Tongue (tissue), 2 donors: Measurements from ENCODE around the gene NDUFB8. TPM values are rescaled to one million over a fixed set of nuclear protein-coding genes. Genes with fewer than 3 reads are reported as not detected.

Source experiments
- DNase-seq: peaks from one replicate; pipeline ENCODE4 v3.0.0-alpha.2; 2015
- total RNA-seq: library from RNA; depleted of rRNA; stranded (reverse); fragments of >200 nt; gene quantifications from one replicate; pipeline ENCODE4 v1.2.3, GENCODE V29; 2014

Gene NDUFB8
- total RNA-seq, 1 donor from 2014 or later: 80.8 TPM

- peak; percentile 98 for DNase-seq
These were observed 6.2 kb upstream of the NDUFB8 start, which contains the start of gene HIF1AN for GRCh38 chr10:100535715-100536353. HIF1AN (plus strand) TSS chr10:100535943; CDS start chr10:100535959, 16 bp downstream.

DNA sequence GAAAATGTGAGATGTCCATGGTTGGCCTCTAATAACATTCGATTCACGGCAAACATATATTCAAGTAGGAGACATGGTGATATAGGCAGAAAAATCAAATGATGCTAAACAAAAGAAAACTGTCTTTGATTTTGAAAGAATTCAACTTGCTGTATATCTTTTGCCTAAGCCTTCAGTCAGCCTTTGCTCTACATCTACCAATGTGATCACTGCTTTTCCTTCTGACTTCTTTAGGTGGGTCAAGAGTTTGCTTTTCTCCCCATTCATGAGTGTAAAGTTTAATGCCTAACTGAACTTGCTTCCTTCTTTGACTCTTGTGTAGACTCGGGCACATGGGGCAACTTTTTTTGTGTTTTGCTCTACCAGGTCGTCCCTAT, 5.7 kb upstream of the NDUFB8 start:
- DNase-seq: no peak

GRCh38 chr10:100534726-100535125, 5.1 kb upstream of the NDUFB8 start:
- no peak for DNase-seq

DNA sequence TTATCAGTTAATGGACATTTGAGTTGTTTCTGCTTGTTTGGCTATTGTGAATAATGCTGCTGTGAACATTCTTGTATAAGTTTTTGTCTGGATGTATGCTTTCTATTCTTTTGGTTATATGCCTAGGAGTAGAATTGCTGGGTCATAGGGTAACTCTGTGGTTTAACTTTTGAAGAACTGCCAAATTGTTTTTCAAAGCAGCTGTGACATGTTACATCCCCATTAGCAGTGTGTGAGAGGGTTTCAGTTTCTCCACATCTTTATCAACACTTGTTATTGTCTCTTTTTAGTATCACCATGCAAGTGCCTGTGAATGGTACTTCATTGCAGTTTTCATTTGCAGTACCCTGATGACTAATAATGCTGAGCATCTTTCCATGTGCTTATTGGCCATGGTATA, 2.1 kb upstream of the NDUFB8 start:
- DNase-seq: no peak

- peak; percentile 59 for DNase-seq
These were observed 673 bp downstream of the NDUFB8 start for GRCh38 chr10:100528921-100529474.

DNA sequence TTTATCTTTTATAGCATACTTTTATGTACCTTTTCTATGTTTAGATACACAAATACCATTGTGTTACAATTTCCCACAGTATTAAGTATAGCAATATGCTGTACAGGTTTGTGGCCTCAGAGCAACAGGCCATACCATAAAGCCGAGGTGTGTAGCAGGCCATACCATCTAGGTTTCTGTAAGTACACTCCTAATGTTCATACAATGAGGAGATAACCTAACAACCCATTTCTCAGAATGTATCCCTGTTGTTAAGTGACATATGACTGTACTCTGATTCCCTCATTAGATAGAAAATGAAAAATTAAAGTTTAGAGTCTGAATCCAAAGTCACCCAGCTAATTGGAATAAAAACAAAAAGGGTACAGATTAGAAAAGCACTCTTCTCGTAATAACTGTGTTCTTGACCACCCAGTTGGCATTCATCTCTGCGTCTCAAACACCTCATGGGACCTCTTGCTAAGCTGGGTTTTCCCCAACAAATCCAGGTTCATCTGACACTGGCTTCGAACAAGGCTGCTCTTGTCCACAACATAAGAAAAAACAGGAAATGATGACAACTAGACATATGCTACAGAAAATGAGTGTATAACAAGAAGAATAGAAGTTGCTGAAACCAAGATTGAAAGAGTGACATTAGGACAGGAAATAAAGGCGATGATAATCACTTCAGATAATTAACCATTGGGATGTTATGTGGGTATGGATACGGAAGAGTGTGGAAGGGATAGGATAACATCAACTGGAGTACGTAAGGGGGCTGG, 1.4 kb downstream of the NDUFB8 start:
- no peak for DNase-seq

DNA sequence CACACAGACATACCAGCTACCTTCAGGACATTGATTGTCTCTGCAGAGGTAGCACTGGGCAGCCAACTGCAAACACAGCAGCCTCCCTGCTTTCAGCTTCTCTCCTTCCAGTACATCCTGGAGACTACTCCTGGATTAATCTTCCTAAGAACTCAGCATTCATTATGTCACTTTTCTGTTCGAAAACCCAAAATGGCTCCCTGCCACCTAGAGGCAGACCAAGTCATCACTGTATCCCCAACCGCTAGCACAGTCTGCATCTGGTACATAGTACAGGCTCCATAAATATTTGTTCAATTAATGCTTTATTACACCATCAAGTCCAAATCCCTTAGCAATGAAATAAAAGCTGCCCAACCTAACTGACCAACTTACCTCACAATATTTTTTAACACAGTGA, 5.0 kb downstream of the NDUFB8 start:
- DNase-seq: no peak

DNA sequence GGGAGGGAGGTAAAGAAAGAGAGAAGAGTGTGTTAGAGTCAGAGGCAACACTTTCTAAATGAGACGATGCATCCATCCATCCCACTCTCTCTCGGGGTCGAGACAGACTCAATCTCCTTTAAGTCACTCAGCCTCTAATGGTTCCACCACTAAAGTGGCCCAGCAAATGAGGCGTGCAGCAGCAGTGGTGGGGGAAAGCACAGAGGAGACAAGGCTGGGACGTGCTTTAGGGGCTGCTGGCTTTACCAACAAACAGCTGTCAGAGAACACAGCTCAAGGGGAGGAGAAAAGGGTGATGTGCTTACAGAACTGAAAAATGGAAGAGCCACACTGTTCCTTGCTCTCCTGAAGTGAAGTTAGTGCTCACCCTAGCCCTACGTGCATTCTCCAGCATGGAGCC, 5.5 kb downstream of the NDUFB8 start:
- no peak for DNase-seq

GRCh38 chr10:100522945-100523344, 6.7 kb downstream of the NDUFB8 start:
- no peak for DNase-seq

GRCh38 chr10:100522107-100522801, 7.4 kb downstream of the NDUFB8 start:
- DNase-seq: no peak

- no peak for DNase-seq
These were observed 8.9 kb downstream of the NDUFB8 start for GRCh38 chr10:100520811-100521210.

DNA sequence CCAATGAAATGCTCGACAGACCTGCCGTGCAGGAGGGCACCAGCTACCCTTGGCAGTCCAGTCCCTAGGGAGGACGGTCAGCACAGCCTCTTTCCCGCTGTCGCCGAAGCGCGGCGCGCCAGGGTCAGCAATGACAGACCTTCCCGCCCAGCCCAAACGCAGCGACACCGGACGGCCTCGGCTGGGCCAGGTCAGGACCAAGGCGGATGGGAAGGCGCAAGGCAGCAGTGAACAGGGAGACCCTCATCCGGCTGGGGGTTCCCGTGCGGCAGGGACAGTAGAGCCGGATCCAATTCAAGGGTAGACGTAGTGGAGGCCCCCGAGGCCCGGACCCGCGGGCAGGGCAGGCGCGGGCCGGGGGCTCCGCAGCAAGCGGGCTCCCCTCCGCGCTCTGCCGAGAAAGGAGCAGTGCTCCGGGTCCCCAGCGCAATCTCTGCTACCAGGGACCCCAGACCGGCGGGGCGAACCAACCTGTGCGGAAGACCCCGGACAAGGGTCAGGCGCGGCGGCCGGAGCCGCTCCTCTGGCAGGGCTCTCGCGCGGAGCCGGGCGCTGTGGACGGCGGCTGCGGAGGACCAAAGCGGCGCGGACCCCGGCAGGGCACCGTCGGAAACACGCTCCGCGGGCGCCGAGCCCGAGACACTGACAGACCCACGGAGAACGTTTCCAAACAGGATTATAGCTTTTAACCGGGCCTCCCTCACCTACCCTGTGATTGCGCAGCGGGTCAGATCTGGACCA, 10.2 kb downstream of the NDUFB8 start, which contains the start of gene SEC31B:
Gene SEC31B, minus strand, starts transcription at position 551 of the 741 bp plus-strand sequence. CDS start 2,909 bp downstream, outside the sequence.
- DNase-seq: peak; percentile 21

- DNase-seq: peak; percentile 77
These were observed 10.9 kb downstream of the NDUFB8 start for GRCh38 chr10:100518761-100519241.

DNA sequence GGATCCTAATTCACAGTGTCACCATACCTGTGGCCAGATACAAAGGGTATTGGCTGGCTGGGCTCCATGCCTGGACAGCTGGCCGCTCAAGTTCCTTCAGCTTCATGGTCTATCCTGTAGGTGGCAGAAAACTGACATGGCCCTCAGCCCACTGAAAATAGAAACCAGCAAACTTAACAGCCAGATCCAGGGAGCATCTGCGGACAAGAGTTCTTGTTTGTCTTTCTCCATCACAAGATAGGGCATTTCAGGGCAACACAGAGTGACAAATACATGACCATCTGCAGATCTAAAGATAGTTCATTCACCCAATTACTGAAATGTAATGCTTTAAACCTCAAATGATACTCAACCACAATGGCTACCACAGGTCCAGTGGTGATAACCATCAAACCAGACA, 12.8 kb downstream of the NDUFB8 start:
- DNase-seq: no peak

GRCh38 chr10:100515612-100516011, 14.1 kb downstream of the NDUFB8 start:
- no peak for DNase-seq

GRCh38 chr10:100510533-100511308, 18.9 kb downstream of the NDUFB8 start:
- no peak for DNase-seq

DNA sequence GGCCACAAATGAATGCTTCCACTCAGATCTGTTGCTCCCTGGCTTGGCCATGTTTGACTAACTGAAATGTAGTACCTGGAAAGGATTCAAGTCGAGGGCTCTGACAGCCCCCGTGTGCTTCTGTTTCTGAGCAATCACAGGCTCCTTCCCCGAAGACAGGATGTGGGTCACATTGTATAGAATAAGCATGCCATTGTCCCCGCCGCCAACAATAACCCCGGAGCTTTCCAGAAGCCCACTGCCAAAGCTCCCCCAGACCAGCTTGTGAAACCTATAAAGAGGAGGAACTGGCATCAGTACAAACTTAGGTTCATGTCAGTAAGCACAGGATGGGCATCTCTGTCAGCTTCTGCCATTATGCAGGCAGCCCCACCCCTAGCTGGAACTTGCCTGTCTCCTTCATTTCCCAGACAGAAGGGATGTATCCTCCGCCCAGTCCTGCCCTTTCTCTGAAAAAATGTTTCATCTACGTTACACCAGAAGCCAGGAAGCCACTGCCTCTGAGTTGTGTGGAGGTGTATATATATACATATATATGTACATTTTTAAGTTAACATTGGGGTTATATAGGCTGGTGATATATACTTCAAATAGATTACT, 20.3 kb downstream of the NDUFB8 start:
- DNase-seq: peak; percentile 10

DNA sequence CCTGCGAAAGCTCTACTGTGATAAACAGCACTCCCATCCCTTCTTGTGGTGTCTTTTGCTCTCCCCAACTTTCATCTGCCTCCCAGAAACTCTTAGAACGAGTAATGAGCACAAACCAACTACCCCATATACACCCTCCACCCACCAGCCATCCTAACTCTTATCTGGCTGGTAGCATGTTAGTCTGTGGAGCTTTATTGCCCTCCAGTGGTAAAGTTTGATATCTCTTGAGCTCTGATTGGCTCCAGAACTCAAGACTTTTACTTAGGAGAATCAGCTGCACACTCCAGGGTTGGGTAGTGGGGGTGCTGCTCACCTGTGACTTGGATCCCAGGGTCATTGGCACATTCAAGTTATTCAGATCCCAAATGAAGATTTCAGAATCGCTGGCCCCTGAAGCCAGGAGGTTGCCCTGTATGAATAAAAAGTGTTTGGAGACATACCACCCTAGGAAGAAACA, 20.9 kb downstream of the NDUFB8 start:
- peak; percentile 38 for DNase-seq

- DNase-seq: no peak
These were observed 21.4 kb downstream of the NDUFB8 start for GRCh38 chr10:100508266-100508665.

GRCh38 chr10:100507357-100507732, 22.3 kb downstream of the NDUFB8 start:
- DNase-seq: no peak
